ENCODE results near the gene ATG14.
A peak's percentile ranks its signal among the peaks of the same experiment; 100 is the strongest.
"Not testable (repeated sequence)": the region's sequence is repeated elsewhere in the genome, so short reads cannot be mapped to it uniquely, and the experiment has no call there.

ATG14 gene

GRCh38 chr14:55432628-55433027 is 21.0 kb upstream of the ATG14 start:
- DNase-seq: no peak

- peak; percentile 8 for DNase-seq
Measured at GRCh38 chr14:55430024-55430690, 18.5 kb upstream of the ATG14 start.

GRCh38 chr14:55427439-55427838 is 15.8 kb upstream of the ATG14 start:
- no peak for DNase-seq

GRCh38 chr14:55426891-55427290 is 15.3 kb upstream of the ATG14 start:
- no peak for DNase-seq

- no peak for DNase-seq
Measured at GRCh38 chr14:55425091-55425490, 13.5 kb upstream of the ATG14 start.

GRCh38 chr14:55423969-55424368 is 12.3 kb upstream of the ATG14 start:
- no peak for DNase-seq

GRCh38 chr14:55422338-55422737 is 10.7 kb upstream of the ATG14 start:
- DNase-seq: not testable (repeated sequence)

GRCh38 chr14:55419663-55420062 is 8.0 kb upstream of the ATG14 start:
- DNase-seq: no peak

- DNase-seq: no peak
Measured at GRCh38 chr14:55418411-55418810, 6.8 kb upstream of the ATG14 start.

- DNase-seq: no peak
Measured at GRCh38 chr14:55417955-55418354, 6.3 kb upstream of the ATG14 start.

GRCh38 chr14:55416866-55417265 is 5.2 kb upstream of the ATG14 start:
- DNase-seq: no peak

GRCh38 chr14:55414551-55414950 is 2.9 kb upstream of the ATG14 start:
- DNase-seq: no peak

- DNase-seq: no peak
Measured at GRCh38 chr14:55412676-55413075, 1.0 kb upstream of the ATG14 start.

GRCh38 chr14:55410876-55411275 is 754 bp downstream of the ATG14 start:
- no peak for DNase-seq

GRCh38 chr14:55404173-55404854 is 7.3 kb downstream of the ATG14 start:
- no peak for DNase-seq

GRCh38 chr14:55401751-55402150 is 9.9 kb downstream of the ATG14 start:
- DNase-seq: no peak

- no peak for DNase-seq
Measured at GRCh38 chr14:55399852-55400251, 11.8 kb downstream of the ATG14 start.

- DNase-seq: no peak
Measured at GRCh38 chr14:55399183-55399582, 12.4 kb downstream of the ATG14 start.

- no peak for DNase-seq
Measured at GRCh38 chr14:55398679-55399078, 13.0 kb downstream of the ATG14 start.

- DNase-seq: no peak
Measured at GRCh38 chr14:55389330-55389729, 22.3 kb downstream of the ATG14 start.

- no peak for DNase-seq
Measured at GRCh38 chr14:55388160-55388559, 23.5 kb downstream of the ATG14 start.

- DNase-seq: no peak
Measured at GRCh38 chr14:55387121-55387520, 24.5 kb downstream of the ATG14 start.

GRCh38 chr14:55386037-55386808 is 25.4 kb downstream of the ATG14 start:
- no peak for DNase-seq

- DNase-seq: no peak
Measured at GRCh38 chr14:55384536-55384935, 27.1 kb downstream of the ATG14 start.

Measured in NCI-H1436 (cell line).